Activated T-helper 1 cell treated with anti-CD3 and anti-CD28 coated beads, Interleukin-12 subunit alpha, Interleukin-12 subunit beta, Interleukin-2, Interleukin-4 antibody, amounts not matched to agents 30 ng/mL and 10 ng/mL and 1 ng/mL, durations not matched to agents 14 hours and 24 hours and 36 hours (primary cell): ENCODE measurements around the gene MC4R. TPM values are rescaled to one million over a fixed set of nuclear protein-coding genes. Genes with fewer than 3 reads are reported as not detected.

ENCODE experiments used
- DNase-seq: peaks from one replicate; pipeline ENCODE4 v3.0.0; 2021; ENCODE audit warnings: low spot score
- H3K27ac Mint-ChIP-seq: one replicate; pipeline ENCODE4 v1.8.0; 2021; ENCODE audit warnings: mild to moderate bottlenecking, mixed read lengths
- H3K27me3 Mint-ChIP-seq: one replicate; pipeline ENCODE4 v1.8.0; 2022; ENCODE audit warnings: mild to moderate bottlenecking, moderate library complexity, mixed read lengths; ENCODE audit not compliant: insufficient read depth
- H3K36me3 Mint-ChIP-seq: one replicate; pipeline ENCODE4 v1.8.0; 2021; ENCODE audit warnings: low read depth, mixed read lengths
- H3K4me1 Mint-ChIP-seq: one replicate; pipeline ENCODE4 v1.8.0; 2021; ENCODE audit warnings: low read depth, mixed read lengths
- H3K4me3 Mint-ChIP-seq: one replicate; pipeline ENCODE4 v1.8.0; 2021; ENCODE audit warnings: mild to moderate bottlenecking, moderate library complexity, mixed read lengths
- H3K9me3 Mint-ChIP-seq: one replicate; pipeline ENCODE4 v1.8.0; 2021; ENCODE audit warnings: mixed read lengths
- intact Hi-C: fragments of 100-400 bp; cut with micrococcal nuclease; formaldehyde crosslinking; loops from one replicate; pipeline ENCODE4 v1.15.1; 2024
- total RNA-seq: library from RNA; stranded (reverse); gene quantifications from 2 replicates; pipeline ENCODE4 v1.2.3, GENCODE V29; 2022

The MC4R gene
- total RNA-seq, 1 donor from 2014 or later = not detected

GRCh38 chr18:60377778-60378469, 5.3 kb upstream of the MC4R start:
- intact Hi-C loops = no loop called here
- Mint-ChIP-seq H3K4me3 (no peak overlapping the region), H3K27ac (no peak overlapping the region), H3K27me3 (no peaks in the 10 kb centered on the region), H3K9me3 (no peaks in the 10 kb centered on the region), H3K4me1 (no peaks in the 10 kb centered on the region), H3K36me3 (no peaks in the 10 kb centered on the region)
- no peak for DNase-seq

- H3K27ac Mint-ChIP-seq = no peak overlapping the region
- no peak for DNase-seq
- H3K9me3 Mint-ChIP-seq = no peaks in the 10 kb centered on the region
- H3K27me3 Mint-ChIP-seq = no peaks in the 10 kb centered on the region
- intact Hi-C loops = no loop called here
- H3K4me1 Mint-ChIP-seq = no peaks in the 10 kb centered on the region
- H3K36me3 Mint-ChIP-seq = no peaks in the 10 kb centered on the region
- no peak overlapping the region for H3K4me3 Mint-ChIP-seq
Observed at GRCh38 chr18:60372132-60372531, 443 bp downstream of the MC4R start.

- no peak overlapping the region for H3K4me3 Mint-ChIP-seq
- H3K27ac Mint-ChIP-seq = no peak overlapping the region
- DNase-seq = no peak
- H3K27me3 Mint-ChIP-seq = no peaks in the 10 kb centered on the region
- no peaks in the 10 kb centered on the region for H3K36me3 Mint-ChIP-seq
- no peaks in the 10 kb centered on the region for H3K9me3 Mint-ChIP-seq
- intact Hi-C loops = no loop called here
- H3K4me1 Mint-ChIP-seq = no peaks in the 10 kb centered on the region
Observed at GRCh38 chr18:60358516-60358915, 14.1 kb downstream of the MC4R start.

GRCh38 chr18:60350941-60351340, 21.6 kb downstream of the MC4R start:
- no peaks in the 10 kb centered on the region for H3K4me1 Mint-ChIP-seq
- DNase-seq = no peak
- no peak overlapping the region for H3K4me3 Mint-ChIP-seq
- H3K27ac Mint-ChIP-seq = no peak overlapping the region
- intact Hi-C loops = no loop called here
- peaks cover 4% of the 10 kb centered on the region for H3K9me3 Mint-ChIP-seq
- H3K36me3 Mint-ChIP-seq = no peaks in the 10 kb centered on the region
- H3K27me3 Mint-ChIP-seq = no peaks in the 10 kb centered on the region

- no peak overlapping the region for H3K27ac Mint-ChIP-seq
- DNase-seq = no peak
- intact Hi-C loops = no loop called here
- peaks cover 4% of the 10 kb centered on the region for H3K9me3 Mint-ChIP-seq
- no peaks in the 10 kb centered on the region for H3K4me1 Mint-ChIP-seq
- no peaks in the 10 kb centered on the region for H3K36me3 Mint-ChIP-seq
- no peaks in the 10 kb centered on the region for H3K27me3 Mint-ChIP-seq
- no peak overlapping the region for H3K4me3 Mint-ChIP-seq
Observed at GRCh38 chr18:60350150-60350549, 22.4 kb downstream of the MC4R start.

- intact Hi-C loops = no loop called here
- no peak overlapping the region for H3K4me3 Mint-ChIP-seq
Observed at GRCh38 chr18:60347526-60348045, 25.0 kb downstream of the MC4R start.

GRCh38 chr18:60339018-60339417, 33.6 kb downstream of the MC4R start:
- Mint-ChIP-seq H3K27me3 (no peaks in the 10 kb centered on the region), H3K27ac (no peak overlapping the region), H3K4me1 (no peaks in the 10 kb centered on the region), H3K36me3 (no peaks in the 10 kb centered on the region), H3K9me3 (peaks cover 6% of the 10 kb centered on the region), H3K4me3 (no peak overlapping the region)
- no peak for DNase-seq
- intact Hi-C loops = no loop called here

More at GRCh38 chr18:60347526-60348045, 25.0 kb downstream of the MC4R start:
- Mint-ChIP-seq H3K4me1 (no peaks in the 10 kb centered on the region), H3K27ac (no peak overlapping the region), H3K27me3 (no peaks in the 10 kb centered on the region), H3K36me3 (no peaks in the 10 kb centered on the region), H3K9me3 (peaks cover 4% of the 10 kb centered on the region)
- no peak for DNase-seq

GRCh38 chr18:60331890-60332289, 40.7 kb downstream of the MC4R start:
- Mint-ChIP-seq H3K27ac (no peak overlapping the region), H3K36me3 (no peaks in the 10 kb centered on the region), H3K9me3 (peaks cover 9% of the 10 kb centered on the region), H3K4me3 (no peak overlapping the region), H3K27me3 (no peaks in the 10 kb centered on the region), H3K4me1 (no peaks in the 10 kb centered on the region)
- no peak for DNase-seq
- intact Hi-C loops = no loop called here

- H3K4me3 Mint-ChIP-seq = no peak overlapping the region
- no peak for DNase-seq
- H3K27me3 Mint-ChIP-seq = no peaks in the 10 kb centered on the region
- H3K9me3 Mint-ChIP-seq = peaks cover 4% of the 10 kb centered on the region
- no peak overlapping the region for H3K27ac Mint-ChIP-seq
- intact Hi-C loops = no loop called here
- H3K36me3 Mint-ChIP-seq = no peaks in the 10 kb centered on the region
- no peaks in the 10 kb centered on the region for H3K4me1 Mint-ChIP-seq
Observed at GRCh38 chr18:60329131-60329530, 43.4 kb downstream of the MC4R start.

GRCh38 chr18:60327880-60328279, 44.7 kb downstream of the MC4R start:
- H3K27me3 Mint-ChIP-seq = no peaks in the 10 kb centered on the region
- DNase-seq = no peak
- H3K4me3 Mint-ChIP-seq = no peak overlapping the region
- intact Hi-C loops = no loop called here
- no peak overlapping the region for H3K27ac Mint-ChIP-seq
- H3K4me1 Mint-ChIP-seq = no peaks in the 10 kb centered on the region
- H3K9me3 Mint-ChIP-seq = no peaks in the 10 kb centered on the region
- no peaks in the 10 kb centered on the region for H3K36me3 Mint-ChIP-seq

GRCh38 chr18:60322591-60322990, 50.0 kb downstream of the MC4R start:
- Mint-ChIP-seq H3K36me3 (no peaks in the 10 kb centered on the region), H3K27me3 (no peaks in the 10 kb centered on the region), H3K4me1 (no peaks in the 10 kb centered on the region), H3K4me3 (no peak overlapping the region), H3K27ac (no peak overlapping the region), H3K9me3 (no peaks in the 10 kb centered on the region)
- no peak for DNase-seq
- intact Hi-C loops = no loop called here
